ENCODE results near the gene TPM4.

Gene TPM4

GRCh38 chr19:16076154-16076957, at the start of gene TPM4:
TPM4 (plus strand) TSS chr19:16076495; CDS start chr19:16076566, 71 bp downstream.
- in situ Hi-C loops (cut with MboI; ENCODE audit: low sequenced_read_pairs) = no loop called here

- in situ Hi-C loops (cut with MboI; ENCODE audit: low sequenced_read_pairs) = loop anchor here (25.0 kb wide), 1 partner anchor 361 kb away; no protein-coding TSS in a partner anchor
Measured at GRCh38 chr19:16026756-16027155, 49.5 kb upstream of the TPM4 start.

- in situ Hi-C loops (cut with MboI; ENCODE audit: low sequenced_read_pairs) = loop anchor here (25.0 kb wide), 1 partner anchor 360 kb away; no protein-coding TSS in a partner anchor
Measured at GRCh38 chr19:16027528-16027927, 48.8 kb upstream of the TPM4 start.

GRCh38 chr19:16030155-16030554, 46.1 kb upstream of the TPM4 start:
- in situ Hi-C loops (cut with MboI; ENCODE audit: low sequenced_read_pairs) = loop anchor here (25.0 kb wide), 1 partner anchor 357 kb away; no protein-coding TSS in a partner anchor

GRCh38 chr19:16030964-16031871, 45.1 kb upstream of the TPM4 start:
- in situ Hi-C loops (cut with MboI; ENCODE audit: low sequenced_read_pairs) = loop anchor here (25.0 kb wide), 1 partner anchor 356 kb away; no protein-coding TSS in a partner anchor

- in situ Hi-C loops (cut with MboI; ENCODE audit: low sequenced_read_pairs) = loop anchor here (25.0 kb wide), 1 partner anchor 355 kb away; no protein-coding TSS in a partner anchor
Measured at GRCh38 chr19:16031872-16032200, 44.5 kb upstream of the TPM4 start.

- in situ Hi-C loops (cut with MboI; ENCODE audit: low sequenced_read_pairs) = loop anchor here (25.0 kb wide), 1 partner anchor 355 kb away; no protein-coding TSS in a partner anchor
Measured at GRCh38 chr19:16032509-16033135, 43.7 kb upstream of the TPM4 start.

- in situ Hi-C loops (cut with MboI; ENCODE audit: low sequenced_read_pairs) = loop anchor here (25.0 kb wide), 1 partner anchor 354 kb away; no protein-coding TSS in a partner anchor
Measured at GRCh38 chr19:16033136-16033530, 43.2 kb upstream of the TPM4 start.

- in situ Hi-C loops (cut with MboI; ENCODE audit: low sequenced_read_pairs) = loop anchor here (25.0 kb wide), 1 partner anchor 354 kb away; no protein-coding TSS in a partner anchor
Measured at GRCh38 chr19:16033721-16034120, 42.6 kb upstream of the TPM4 start.

- in situ Hi-C loops (cut with MboI; ENCODE audit: low sequenced_read_pairs) = loop anchor here (25.0 kb wide), 1 partner anchor 353 kb away; no protein-coding TSS in a partner anchor
Measured at GRCh38 chr19:16034180-16034579, 42.1 kb upstream of the TPM4 start.

- in situ Hi-C loops (cut with MboI; ENCODE audit: low sequenced_read_pairs) = loop anchor here (25.0 kb wide), 1 partner anchor 352 kb away; no protein-coding TSS in a partner anchor
Measured at GRCh38 chr19:16034958-16035560, 41.2 kb upstream of the TPM4 start.

- in situ Hi-C loops (cut with MboI; ENCODE audit: low sequenced_read_pairs) = loop anchor here (25.0 kb wide), 1 partner anchor 352 kb away; no protein-coding TSS in a partner anchor
Measured at GRCh38 chr19:16035601-16036297, 40.5 kb upstream of the TPM4 start.

- in situ Hi-C loops (cut with MboI; ENCODE audit: low sequenced_read_pairs) = loop anchor here (25.0 kb wide), 1 partner anchor 351 kb away; no protein-coding TSS in a partner anchor
Measured at GRCh38 chr19:16036397-16036925, 39.8 kb upstream of the TPM4 start.

GRCh38 chr19:16036941-16037340, 39.4 kb upstream of the TPM4 start:
- in situ Hi-C loops (cut with MboI; ENCODE audit: low sequenced_read_pairs) = loop anchor here (25.0 kb wide), 1 partner anchor 350 kb away; no protein-coding TSS in a partner anchor

- in situ Hi-C loops (cut with MboI; ENCODE audit: low sequenced_read_pairs) = loop anchor here (25.0 kb wide), 1 partner anchor 350 kb away; no protein-coding TSS in a partner anchor
Measured at GRCh38 chr19:16037424-16038195, 38.7 kb upstream of the TPM4 start.

GRCh38 chr19:16038196-16038695, 38.0 kb upstream of the TPM4 start:
- in situ Hi-C loops (cut with MboI; ENCODE audit: low sequenced_read_pairs) = loop anchor here (25.0 kb wide), 1 partner anchor 349 kb away; no protein-coding TSS in a partner anchor

- in situ Hi-C loops (cut with MboI; ENCODE audit: low sequenced_read_pairs) = loop anchor here (25.0 kb wide), 1 partner anchor 348 kb away; no protein-coding TSS in a partner anchor
Measured at GRCh38 chr19:16039081-16039480, 37.2 kb upstream of the TPM4 start.

- in situ Hi-C loops (cut with MboI; ENCODE audit: low sequenced_read_pairs) = loop anchor here (25.0 kb wide), 1 partner anchor 348 kb away; no protein-coding TSS in a partner anchor
Measured at GRCh38 chr19:16039545-16039944, 36.8 kb upstream of the TPM4 start.
